CD4-positive, alpha-beta T cell (primary cell): Measurements from ENCODE around the gene CPNE1. TPM values are rescaled to one million over a fixed set of nuclear protein-coding genes. Genes with fewer than 3 reads are reported as not detected.

Experiments
- ATAC-seq: fragments of 200-7000 bp; cut with Tn5 transposase; one replicate; pipeline ENCODE4 v1.10.0; 2022; ENCODE audit warnings: mild to moderate bottlenecking; ENCODE audit not compliant: poor library complexity
- CTCF ChIA-PET: fragments of 350-600 bp; sonication (Branson Sonifier 250); formaldehyde crosslinking; loops from one replicate; lab custom pipeline; 2021; ENCODE audit warnings: antibody characterized with exemption, inconsistent platforms; lab: Charles Lee
- POLR2A ChIA-PET: fragments of 350-600 bp; sonication (Branson Sonifier 250); formaldehyde crosslinking; loops from one replicate; lab custom pipeline; 2021; ENCODE audit warnings: antibody characterized with exemption, inconsistent platforms; lab: Charles Lee
- DNase-seq, 14 experiments: peaks; one replicate each; pipeline ENCODE4 v3.0.0-alpha.2; 2013 to 2020; ENCODE audit warnings: mixed read lengths in 2 of 14
- H3K27ac ChIP-seq, 2 donors: one replicate each; pipeline versions ENCODE4 v1.5.1 to v1.7.0; 2013; ENCODE audit warnings: low read length in 2 of 2, low read depth in 1 of 2, mild to moderate bottlenecking in 1 of 2
- H3K27me3 ChIP-seq, 2 experiments: 1 replicate in 1 of 2; 2 replicates in 1 of 2; pipeline versions ENCODE4 v1.6.1 to v1.7.0; 2013; ENCODE audit warnings: low read length in 2 of 2, control low read depth in 1 of 2, mild to moderate bottlenecking in 1 of 2, moderate library complexity in 1 of 2; ENCODE audit not compliant: insufficient read depth in 2 of 2, control insufficient read depth in 1 of 2
- H3K36me3 ChIP-seq: one replicate; pipeline ENCODE4 v1.6.1; 2013; ENCODE audit warnings: low read length, control low read depth; ENCODE audit not compliant: insufficient read depth
- H3K4me1 ChIP-seq: one replicate; pipeline ENCODE4 v1.6.1; 2013; ENCODE audit warnings: low read length, control low read depth; ENCODE audit not compliant: insufficient read depth
- H3K4me3 ChIP-seq: one replicate; pipeline ENCODE4 v1.5.1; 2013; ENCODE audit warnings: mild to moderate bottlenecking, low read length, moderate library complexity
- H3K9me3 ChIP-seq, 2 experiments: 1 replicate in 1 of 2; 2 replicates in 1 of 2; pipeline versions ENCODE4 v1.6.1 to v1.7.0; 2013; ENCODE audit warnings: low read length in 2 of 2, mild to moderate bottlenecking in 2 of 2, control low read depth in 1 of 2, moderate library complexity in 1 of 2; ENCODE audit not compliant: control insufficient read depth in 1 of 2, insufficient read depth in 1 of 2
- H3K27ac Mint-ChIP-seq: one replicate; pipeline ENCODE4 v1.8.0; 2020; ENCODE audit warnings: mixed read lengths
- H3K27me3 Mint-ChIP-seq: one replicate; pipeline ENCODE4 v1.8.0; 2021; ENCODE audit warnings: mixed read lengths
- H3K36me3 Mint-ChIP-seq: one replicate; pipeline ENCODE4 v1.8.0; 2021; ENCODE audit warnings: low read depth, mixed read lengths
- H3K4me1 Mint-ChIP-seq: one replicate; pipeline ENCODE4 v1.8.0; 2021; ENCODE audit warnings: low read depth, mixed read lengths
- H3K4me3 Mint-ChIP-seq: one replicate; pipeline ENCODE4 v1.8.0; 2020; ENCODE audit warnings: mild to moderate bottlenecking, mixed read lengths
- H3K9me3 Mint-ChIP-seq: one replicate; pipeline ENCODE4 v1.8.0; 2020; ENCODE audit warnings: mixed read lengths
- intact Hi-C, 2 experiments: fragments of 100-400 bp; cut with DNase I in 1 of 2; cut with micrococcal nuclease in 1 of 2; formaldehyde crosslinking; loops; one replicate each; pipeline versions ENCODE4 v1.15.1 to v1.9.0; 2023 to 2025; cut with DNase I, micrococcal nuclease
- total RNA-seq, 174 experiments: library from RNA in 2 of 174; stranded (reverse) in 2 of 174; gene quantifications; one replicate each; pipeline ENCODE4 v1.2.3 and lab custom pipeline; 2021 to 2026
- TF ChIP-seq, protein P1 (sequence below): fragments of 200-600 bp; IDR thresholded peaks from one replicate; pipeline ENCODE4 v1.8.0; 2022; ENCODE audit warnings: antibody characterized with exemption, mild to moderate bottlenecking

The CPNE1 gene
- total RNA-seq, 2 experiments from 2014 or later: 146 to 153 TPM

DNA sequence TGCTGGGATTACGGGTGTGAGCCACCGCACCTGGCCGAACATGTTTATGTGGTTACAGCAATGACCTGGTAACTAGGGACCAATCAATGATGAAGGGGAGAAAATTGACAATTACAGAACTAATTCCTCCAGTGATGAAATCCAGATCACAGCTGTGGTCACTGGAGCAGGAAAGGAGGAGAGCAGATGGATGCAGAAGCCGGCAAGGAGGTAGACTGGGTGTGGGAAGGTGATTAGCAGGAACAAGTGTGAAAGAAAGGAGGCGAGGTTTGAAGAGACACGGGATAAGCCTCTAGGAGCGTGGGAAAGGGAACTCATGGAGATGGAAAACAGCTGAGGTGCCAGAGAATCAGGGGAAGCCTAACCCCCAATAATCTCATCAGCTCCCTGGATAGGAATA is 66.2 kb downstream of the CPNE1 start:
- TF ChIP-seq, protein P1, sequence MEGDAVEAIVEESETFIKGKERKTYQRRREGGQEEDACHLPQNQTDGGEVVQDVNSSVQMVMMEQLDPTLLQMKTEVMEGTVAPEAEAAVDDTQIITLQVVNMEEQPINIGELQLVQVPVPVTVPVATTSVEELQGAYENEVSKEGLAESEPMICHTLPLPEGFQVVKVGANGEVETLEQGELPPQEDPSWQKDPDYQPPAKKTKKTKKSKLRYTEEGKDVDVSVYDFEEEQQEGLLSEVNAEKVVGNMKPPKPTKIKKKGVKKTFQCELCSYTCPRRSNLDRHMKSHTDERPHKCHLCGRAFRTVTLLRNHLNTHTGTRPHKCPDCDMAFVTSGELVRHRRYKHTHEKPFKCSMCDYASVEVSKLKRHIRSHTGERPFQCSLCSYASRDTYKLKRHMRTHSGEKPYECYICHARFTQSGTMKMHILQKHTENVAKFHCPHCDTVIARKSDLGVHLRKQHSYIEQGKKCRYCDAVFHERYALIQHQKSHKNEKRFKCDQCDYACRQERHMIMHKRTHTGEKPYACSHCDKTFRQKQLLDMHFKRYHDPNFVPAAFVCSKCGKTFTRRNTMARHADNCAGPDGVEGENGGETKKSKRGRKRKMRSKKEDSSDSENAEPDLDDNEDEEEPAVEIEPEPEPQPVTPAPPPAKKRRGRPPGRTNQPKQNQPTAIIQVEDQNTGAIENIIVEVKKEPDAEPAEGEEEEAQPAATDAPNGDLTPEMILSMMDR: no peak
- Mint-ChIP-seq H3K27ac (no peak overlapping the region), H3K36me3 (no peaks in the 10 kb centered on the region), H3K4me3 (no peak overlapping the region), H3K9me3 (no peaks in the 10 kb centered on the region), H3K27me3 (peaks cover 21% of the 10 kb centered on the region), H3K4me1 (peaks cover 13% of the 10 kb centered on the region)
- peaks cover 9 to 15% of the 10 kb centered on the region in 2 experiments for H3K27me3 ChIP-seq
- no peaks in the 10 kb centered on the region for H3K36me3 ChIP-seq
- H3K4me3 ChIP-seq: no peak overlapping the region
- intact Hi-C loops: no loop called here
- ChIA-PET POLR2A (interaction anchor here (1.0 kb wide), 1 partner anchor 65 kb away, joined by 3 read pairs; no protein-coding TSS in a partner anchor), CTCF (no interaction called here)
- ATAC-seq (no peak), DNase-seq (no peak)
- H3K4me1 ChIP-seq: peaks cover 19% of the 10 kb centered on the region
- H3K27ac ChIP-seq: no peak overlapping the region
- no peaks in the 10 kb centered on the region for H3K9me3 ChIP-seq

DNA sequence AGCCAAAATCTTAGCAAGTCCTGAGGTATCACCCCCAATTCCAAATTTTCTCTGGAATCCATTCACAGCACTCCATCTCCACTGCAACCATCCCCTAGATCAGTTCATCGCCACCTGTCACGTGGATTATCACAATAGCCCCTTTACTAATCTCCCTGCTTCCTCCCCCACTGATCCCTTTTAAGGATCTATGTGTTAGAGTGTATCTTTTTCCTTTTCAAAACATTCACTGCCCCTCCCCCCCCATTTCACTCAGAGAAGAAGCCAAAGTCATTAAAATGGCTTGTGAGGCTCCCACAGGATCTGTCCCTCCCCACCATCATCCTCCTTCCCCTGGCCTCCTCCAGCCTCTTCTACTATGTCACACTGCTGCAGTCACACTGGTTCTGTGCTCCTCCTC is 67.5 kb downstream of the CPNE1 start:
- POLR2A ChIA-PET: no interaction called here
- Histone ChIP-seq H3K4me3 (no peak overlapping the region), H3K4me1 (peaks cover 17% of the 10 kb centered on the region), H3K27me3 (peaks cover 9 to 15% of the 10 kb centered on the region in 2 experiments), H3K36me3 (no peaks in the 10 kb centered on the region), H3K27ac (no peak overlapping the region), H3K9me3 (no peaks in the 10 kb centered on the region)
- Mint-ChIP-seq H3K4me3 (no peak overlapping the region), H3K36me3 (no peaks in the 10 kb centered on the region), H3K27me3 (peaks cover 18% of the 10 kb centered on the region), H3K4me1 (peaks cover 10% of the 10 kb centered on the region), H3K27ac (no peak overlapping the region), H3K9me3 (no peaks in the 10 kb centered on the region)
- TF ChIP-seq, protein P1: no peak
- DNase-seq (no peak), ATAC-seq (no peak)
- intact Hi-C loops: no loop called here
- CTCF ChIA-PET: no interaction called here

DNA sequence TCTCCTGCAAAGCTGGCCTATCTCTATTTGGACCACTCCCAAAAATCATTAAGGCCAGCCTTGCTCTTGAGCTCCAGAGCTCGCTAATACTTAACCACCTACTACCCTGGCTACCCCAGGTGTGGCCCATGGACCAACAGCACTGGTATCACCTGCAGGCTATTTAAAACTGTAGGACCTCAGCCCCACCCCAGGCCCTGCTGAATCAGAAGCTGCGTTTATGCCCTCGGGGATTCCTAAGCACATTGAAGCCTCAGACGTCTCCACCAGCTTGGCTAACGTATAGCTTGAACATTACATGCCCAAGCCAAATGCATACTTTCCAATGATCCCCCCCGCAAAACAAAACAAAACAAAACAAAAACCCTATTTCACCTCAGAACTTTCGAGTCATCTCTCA is 68.8 kb downstream of the CPNE1 start:
- H3K4me1 ChIP-seq: peaks cover 6% of the 10 kb centered on the region
- no peaks in the 10 kb centered on the region for H3K36me3 Mint-ChIP-seq
- H3K9me3 Mint-ChIP-seq: no peaks in the 10 kb centered on the region
- ChIA-PET POLR2A (interaction anchor here (0.5 to 1.1 kb wide), 3 partner anchors 147 to 918 kb away, joined by 3 to 5 read pairs (median 3); no protein-coding TSS in a partner anchor), CTCF (no interaction called here)
- H3K36me3 ChIP-seq: no peaks in the 10 kb centered on the region
- intact Hi-C loops: no loop called here
- TF ChIP-seq, protein P1: no peak
- H3K4me1 Mint-ChIP-seq: peaks cover 4% of the 10 kb centered on the region
- H3K27me3 ChIP-seq: peaks cover 4 to 11% of the 10 kb centered on the region in 2 experiments
- H3K4me3 ChIP-seq: no peak overlapping the region
- H3K27ac Mint-ChIP-seq: no peak overlapping the region
- no peak overlapping the region for H3K27ac ChIP-seq
- no peak overlapping the region for H3K4me3 Mint-ChIP-seq
- peaks cover 11% of the 10 kb centered on the region for H3K27me3 Mint-ChIP-seq
- no peaks in the 10 kb centered on the region for H3K9me3 ChIP-seq
- no peak for DNase-seq
- no peak for ATAC-seq
